KMS-11 (cell line): ENCODE measurements around the gene OSBPL7.

Experiments
- H2AFZ ChIP-seq: fragments of 200-600 bp; sonication (generic); 2 replicates; pipeline ENCODE4 v1.6.1; 2016; ENCODE audit warnings: antibody characterized with exemption, mixed run types, low read depth
- H3K27ac ChIP-seq: fragments of 200-600 bp; sonication (generic); 2 replicates; pipeline ENCODE4 v1.6.1; 2016; ENCODE audit warnings: mild to moderate bottlenecking, mixed run types
- H3K27me3 ChIP-seq: fragments of 200-600 bp; sonication (generic); 2 replicates; pipeline ENCODE4 v1.6.1; 2017; ENCODE audit warnings: mild to moderate bottlenecking, low read depth, mixed run types, moderate library complexity; ENCODE audit not compliant: insufficient read depth
- H3K36me3 ChIP-seq: fragments of 200-600 bp; sonication (generic); 2 replicates; pipeline ENCODE4 v1.6.1; 2017; ENCODE audit warnings: mild to moderate bottlenecking, mixed run types; ENCODE audit not compliant: insufficient read depth
- H3K4me1 ChIP-seq: fragments of 200-600 bp; sonication (generic); 2 replicates; pipeline ENCODE4 v1.6.1; 2016; ENCODE audit warnings: mild to moderate bottlenecking, low read depth, mixed run types; ENCODE audit not compliant: poor library complexity, severe bottlenecking
- H3K4me2 ChIP-seq: fragments of 200-600 bp; sonication (generic); 2 replicates; pipeline ENCODE4 v1.7.0; 2016; ENCODE audit warnings: mild to moderate bottlenecking, mixed run types
- H3K4me3 ChIP-seq: fragments of 200-600 bp; sonication (generic); IDR thresholded peaks from 2 replicates; pipeline ENCODE4 v1.6.1; 2017; ENCODE audit warnings: low read depth, low read length, mixed read lengths; ENCODE audit not compliant: insufficient read depth
- H3K79me2 ChIP-seq: fragments of 200-600 bp; sonication (generic); 2 replicates; pipeline ENCODE4 v1.6.1; 2016; ENCODE audit warnings: low read depth, mixed run types; ENCODE audit not compliant: insufficient read depth
- H3K9ac ChIP-seq: fragments of 200-600 bp; sonication (generic); 2 replicates; pipeline ENCODE4 v1.6.1; 2016; ENCODE audit warnings: mild to moderate bottlenecking, mixed run types
- H4K20me1 ChIP-seq: fragments of 200-600 bp; sonication (generic); 2 replicates; pipeline ENCODE4 v1.6.1; 2016; ENCODE audit warnings: mild to moderate bottlenecking, mixed run types; ENCODE audit not compliant: insufficient read depth
- CTCF ChIP-seq: fragments of 200-600 bp; sonication (generic); conservative IDR thresholded peaks from 2 replicates; pipeline ENCODE4 v1.6.1; 2017; ENCODE audit warnings: low read depth, mild to moderate bottlenecking, antibody characterized with exemption, low read length, moderate library complexity, mixed read lengths

OSBPL7 gene

GRCh38 chr17:47808036-47808829 is 13.4 kb downstream of the OSBPL7 start:
- no peak for TF ChIP-seq CTCF

GRCh38 chr17:47807421-47807820 is 14.2 kb downstream of the OSBPL7 start:
- no peak overlapping the region for H3K4me3 ChIP-seq
- no peak for TF ChIP-seq CTCF
- no peaks in the 10 kb centered on the region for H3K79me2 ChIP-seq
- H4K20me1 ChIP-seq: no peaks in the 10 kb centered on the region
- no peaks in the 10 kb centered on the region for H3K36me3 ChIP-seq
- H3K27ac ChIP-seq: no peak overlapping the region
- peaks cover 4% of the 10 kb centered on the region for H3K4me1 ChIP-seq
- no peak overlapping the region for H3K9ac ChIP-seq
- H2AFZ ChIP-seq: no peak overlapping the region
- H3K27me3 ChIP-seq: 0 out of 2 replicates have a peak, but pooled peaks cover 4% of the 10 kb centered on the region
- H3K4me2 ChIP-seq: no peak overlapping the region

More at GRCh38 chr17:47808036-47808829, 13.4 kb downstream of the OSBPL7 start:
- H3K4me1 ChIP-seq: peaks cover 4% of the 10 kb centered on the region
- no peak overlapping the region for H3K9ac ChIP-seq
- no peaks in the 10 kb centered on the region for H3K36me3 ChIP-seq
- H3K4me2 ChIP-seq: no peak overlapping the region
- no peaks in the 10 kb centered on the region for H3K79me2 ChIP-seq
- no peak overlapping the region for H3K27ac ChIP-seq
- H2AFZ ChIP-seq: no peak overlapping the region
- H4K20me1 ChIP-seq: no peaks in the 10 kb centered on the region
- 0 out of 2 replicates have a peak, but pooled peaks cover 4% of the 10 kb centered on the region for H3K27me3 ChIP-seq
- H3K4me3 ChIP-seq: no peak overlapping the region

GRCh38 chr17:47806913-47807255 is 14.7 kb downstream of the OSBPL7 start:
- no peak overlapping the region for H3K27ac ChIP-seq
- H3K9ac ChIP-seq: no peak overlapping the region
- H4K20me1 ChIP-seq: no peaks in the 10 kb centered on the region
- no peak overlapping the region for H2AFZ ChIP-seq
- no peak overlapping the region for H3K4me2 ChIP-seq
- peaks cover 4% of the 10 kb centered on the region for H3K4me1 ChIP-seq
- H3K36me3 ChIP-seq: no peaks in the 10 kb centered on the region
- H3K79me2 ChIP-seq: no peaks in the 10 kb centered on the region
- no peak overlapping the region for H3K4me3 ChIP-seq
- TF ChIP-seq CTCF: no peak
- H3K27me3 ChIP-seq: 0 out of 2 replicates have a peak, but pooled peaks cover 4% of the 10 kb centered on the region

- H3K4me2 ChIP-seq: no peak overlapping the region
- TF ChIP-seq CTCF: no peak
- H3K27ac ChIP-seq: no peak overlapping the region
- H4K20me1 ChIP-seq: no peaks in the 10 kb centered on the region
- H3K9ac ChIP-seq: no peak overlapping the region
- H3K36me3 ChIP-seq: no peaks in the 10 kb centered on the region
- no peak overlapping the region for H2AFZ ChIP-seq
- H3K79me2 ChIP-seq: no peaks in the 10 kb centered on the region
- H3K4me1 ChIP-seq: peaks cover 4% of the 10 kb centered on the region
- no peak overlapping the region for H3K4me3 ChIP-seq
- 0 out of 2 replicates have a peak, but pooled peaks cover 4% of the 10 kb centered on the region for H3K27me3 ChIP-seq
Observed at GRCh38 chr17:47806026-47806912, 15.3 kb downstream of the OSBPL7 start.
